ENCODE measurements around the gene TIPIN. TPM values are rescaled to one million over a fixed set of nuclear protein-coding genes. Genes with fewer than 3 reads are reported as not detected.

Gene TIPIN
- polyA plus RNA-seq, 1 experiment, result 10.4 TPM

DNA sequence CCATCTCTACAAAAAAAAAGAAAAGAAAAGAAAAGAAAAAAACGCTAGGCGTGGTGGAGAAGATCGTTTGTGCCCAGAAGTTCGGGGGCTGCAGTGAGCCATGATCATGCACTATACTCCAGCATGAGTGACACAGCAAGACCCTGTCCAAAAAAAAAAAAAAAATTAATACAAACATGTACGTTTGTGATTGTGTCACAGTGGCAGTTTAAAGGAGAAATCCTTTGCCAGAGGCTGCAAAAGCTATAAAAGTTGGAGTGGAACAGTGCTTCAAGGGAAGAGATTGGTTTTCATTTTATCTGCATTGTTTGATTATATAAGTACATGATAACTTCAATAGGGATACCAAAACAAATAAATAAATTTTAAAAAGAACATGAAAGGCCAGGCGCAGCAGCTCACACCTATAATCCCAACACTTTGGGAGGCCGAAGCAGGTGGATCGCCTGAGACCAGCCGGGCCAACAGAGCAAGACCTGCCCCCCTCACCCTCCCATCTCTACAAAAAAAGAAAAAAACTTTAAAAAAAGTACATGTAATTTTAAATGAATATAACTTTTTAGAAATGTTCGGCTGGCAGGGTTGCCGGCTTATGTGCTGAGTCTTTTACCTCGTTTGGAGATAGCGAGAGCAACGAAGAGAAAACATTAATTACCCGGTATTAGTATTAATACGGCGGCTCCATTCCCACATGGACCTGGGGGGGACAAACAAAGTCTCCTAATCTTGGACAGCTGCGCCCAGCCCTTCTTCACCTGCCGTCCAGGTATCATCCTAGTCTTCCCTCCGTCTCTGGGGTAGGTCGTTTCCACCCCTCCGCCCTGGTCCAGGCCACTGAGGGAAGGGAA lies 63.7 kb downstream of the TIPIN start:
- Histone ChIP-seq H3K27ac (ENCODE audit: low read depth, low read length) (no peak overlapping the region), H3K27me3 (ENCODE audit: control insufficient read depth, insufficient read depth, low read length) (no peaks in the 10 kb centered on the region), H3K4me3 (ENCODE audit: low read depth, low read length) (peak overlapping the region; percentile 63), H3K9me3 (ENCODE audit: control insufficient read depth, insufficient read depth, low read length) (no peaks in the 10 kb centered on the region)
- POLR2A ChIA-PET, result no interaction called here
- CTCF ChIA-PET, result interaction anchor here (0.6 kb wide), 1 partner anchor 49 kb away, joined by 4 read pairs; no protein-coding TSS in a partner anchor
- TF ChIP-seq, protein P1, sequence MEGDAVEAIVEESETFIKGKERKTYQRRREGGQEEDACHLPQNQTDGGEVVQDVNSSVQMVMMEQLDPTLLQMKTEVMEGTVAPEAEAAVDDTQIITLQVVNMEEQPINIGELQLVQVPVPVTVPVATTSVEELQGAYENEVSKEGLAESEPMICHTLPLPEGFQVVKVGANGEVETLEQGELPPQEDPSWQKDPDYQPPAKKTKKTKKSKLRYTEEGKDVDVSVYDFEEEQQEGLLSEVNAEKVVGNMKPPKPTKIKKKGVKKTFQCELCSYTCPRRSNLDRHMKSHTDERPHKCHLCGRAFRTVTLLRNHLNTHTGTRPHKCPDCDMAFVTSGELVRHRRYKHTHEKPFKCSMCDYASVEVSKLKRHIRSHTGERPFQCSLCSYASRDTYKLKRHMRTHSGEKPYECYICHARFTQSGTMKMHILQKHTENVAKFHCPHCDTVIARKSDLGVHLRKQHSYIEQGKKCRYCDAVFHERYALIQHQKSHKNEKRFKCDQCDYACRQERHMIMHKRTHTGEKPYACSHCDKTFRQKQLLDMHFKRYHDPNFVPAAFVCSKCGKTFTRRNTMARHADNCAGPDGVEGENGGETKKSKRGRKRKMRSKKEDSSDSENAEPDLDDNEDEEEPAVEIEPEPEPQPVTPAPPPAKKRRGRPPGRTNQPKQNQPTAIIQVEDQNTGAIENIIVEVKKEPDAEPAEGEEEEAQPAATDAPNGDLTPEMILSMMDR (IDR thresholded peaks at IDR 0.05; ENCODE audit: low read depth, low read length), result no peak
- no peak for DNase-seq (ENCODE audit: low read depth, low spot score)

DNA sequence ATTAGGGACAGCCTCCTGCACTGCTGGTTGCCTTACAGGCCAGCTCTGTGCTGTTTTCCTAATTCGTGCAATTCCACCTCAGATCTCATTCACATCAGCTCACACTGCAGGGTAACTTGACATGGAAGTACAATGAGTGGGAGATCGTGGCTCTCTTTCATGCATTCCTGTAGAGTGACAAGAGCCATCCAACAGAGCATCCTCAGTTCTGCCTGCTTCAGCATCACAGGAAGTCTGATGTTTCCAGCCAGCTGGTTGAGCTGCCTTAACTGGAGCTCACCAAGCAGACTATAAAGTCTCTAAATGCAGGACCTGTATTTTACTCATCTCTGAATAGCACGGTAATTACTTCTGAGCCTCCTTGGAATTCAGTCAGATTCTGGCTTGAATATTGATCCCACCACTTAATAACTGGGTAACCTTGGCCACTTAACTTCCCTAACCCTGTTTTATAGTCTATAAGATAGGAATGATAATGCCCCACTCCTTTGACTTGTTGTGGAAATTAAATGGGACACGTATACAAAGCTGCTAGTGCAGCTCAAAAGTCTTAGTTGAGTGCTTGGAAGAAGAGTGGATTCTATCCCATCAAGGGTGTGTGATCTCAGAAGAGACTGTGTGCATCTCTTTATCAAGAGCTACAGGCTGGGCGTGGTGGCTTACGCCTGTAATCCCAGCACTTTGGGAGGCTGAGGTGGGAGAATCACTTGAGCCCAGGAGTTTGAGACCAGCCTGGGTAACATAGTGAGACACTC lies 64.5 kb downstream of the TIPIN start:
- Histone ChIP-seq H3K9me3 (ENCODE audit: control insufficient read depth, insufficient read depth, low read length) (no peaks in the 10 kb centered on the region), H3K27me3 (ENCODE audit: control insufficient read depth, insufficient read depth, low read length) (no peaks in the 10 kb centered on the region), H3K4me3 (ENCODE audit: low read depth, low read length) (no peak overlapping the region), H3K27ac (ENCODE audit: low read depth, low read length) (no peak overlapping the region)
- TF ChIP-seq, protein P1 (IDR thresholded peaks at IDR 0.05; ENCODE audit: low read depth, low read length), result no peak
- POLR2A ChIA-PET, result interaction anchor here (0.6 kb wide), 1 partner anchor 551 kb away, joined by 3 read pairs; no protein-coding TSS in a partner anchor
- DNase-seq (ENCODE audit: low read depth, low spot score), result no peak
- CTCF ChIA-PET, result interaction anchor here (0.6 kb wide), 1 partner anchor 50 kb away, joined by 4 read pairs; no protein-coding TSS in a partner anchor

DNA sequence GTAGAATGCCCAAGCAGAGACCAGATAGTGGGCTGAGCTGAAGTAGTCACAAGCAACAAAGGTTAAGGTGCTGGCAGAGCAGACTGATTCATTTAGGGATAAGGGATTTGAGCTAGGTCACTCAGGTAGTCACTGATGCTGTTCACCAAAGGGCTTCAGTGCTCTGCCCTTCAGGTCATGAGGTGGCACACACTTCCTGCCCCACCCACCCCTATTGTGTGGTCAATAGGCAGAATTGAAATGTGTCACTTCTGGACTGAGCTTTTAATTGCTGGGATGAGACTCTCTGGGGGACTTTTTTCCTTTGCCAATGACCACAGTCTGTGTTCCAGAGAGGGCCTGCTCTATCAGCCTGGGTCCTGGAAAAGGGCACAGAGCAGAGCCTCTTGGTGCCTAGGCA lies 66.0 kb downstream of the TIPIN start:
- POLR2A ChIA-PET, result no interaction called here
- Histone ChIP-seq H3K27ac (ENCODE audit: low read depth, low read length) (no peak overlapping the region), H3K27me3 (ENCODE audit: control insufficient read depth, insufficient read depth, low read length) (no peaks in the 10 kb centered on the region), H3K9me3 (ENCODE audit: control insufficient read depth, insufficient read depth, low read length) (no peaks in the 10 kb centered on the region), H3K4me3 (ENCODE audit: low read depth, low read length) (no peak overlapping the region)
- CTCF ChIA-PET, result interaction anchor here (0.6 to 1.1 kb wide), 2 partner anchors 113 to 206 kb away, joined by 3 to 4 read pairs; no protein-coding TSS in a partner anchor
- DNase-seq (ENCODE audit: low read depth, low spot score), result no peak
- TF ChIP-seq, protein P1 (IDR thresholded peaks at IDR 0.05; ENCODE audit: low read depth, low read length), result no peak

DNA sequence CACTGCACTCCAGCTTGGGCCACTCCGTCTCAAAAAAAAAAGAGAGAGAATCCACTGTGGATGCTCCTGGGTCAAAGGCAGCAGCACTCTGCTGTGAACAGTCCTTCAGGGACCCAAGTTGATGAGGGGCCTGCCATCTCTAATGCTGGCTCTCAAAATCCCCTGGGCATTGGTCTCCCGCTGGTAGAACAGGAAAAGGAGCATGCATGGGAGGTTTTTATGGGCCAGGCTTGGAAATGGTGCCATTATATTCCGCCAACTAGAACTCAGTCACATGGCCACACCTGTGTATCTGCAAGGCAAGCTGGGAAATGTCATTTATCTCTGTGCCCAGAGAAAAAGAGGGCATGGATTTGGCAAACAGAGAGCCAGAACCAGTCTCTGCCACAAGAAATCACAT lies 66.5 kb downstream of the TIPIN start:
- POLR2A ChIA-PET, result no interaction called here
- Histone ChIP-seq H3K4me3 (ENCODE audit: low read depth, low read length) (no peak overlapping the region), H3K27me3 (ENCODE audit: control insufficient read depth, insufficient read depth, low read length) (no peaks in the 10 kb centered on the region), H3K9me3 (ENCODE audit: control insufficient read depth, insufficient read depth, low read length) (no peaks in the 10 kb centered on the region), H3K27ac (ENCODE audit: low read depth, low read length) (no peak overlapping the region)
- TF ChIP-seq, protein P1 (IDR thresholded peaks at IDR 0.05; ENCODE audit: low read depth, low read length), result no peak
- CTCF ChIA-PET, result interaction anchor here (1.1 kb wide), 1 partner anchor 207 kb away, joined by 4 read pairs; no protein-coding TSS in a partner anchor
- DNase-seq (ENCODE audit: low read depth, low spot score), result no peak
